Mesenchymal stem cell (in vitro differentiated cells and primary cell): ENCODE data around the gene CAGE1.

Experiments
- DNase-seq: peaks from one replicate; pipeline ENCODE4 v3.0.0-alpha.2; 2013
- H2AFZ ChIP-seq: one replicate; pipeline ENCODE4 v1.6.1; 2013; ENCODE audit warnings: low read depth, mild to moderate bottlenecking, control low read depth, inconsistent platforms, low read length, moderate library complexity
- H2AK5ac ChIP-seq: 2 replicates; pipeline ENCODE4 v1.6.1; 2013; ENCODE audit warnings: low read length, moderate library complexity, mild to moderate bottlenecking, inconsistent platforms; ENCODE audit not compliant: severe bottlenecking
- H2BK120ac ChIP-seq: one replicate; pipeline ENCODE4 v1.6.1; 2013; ENCODE audit warnings: low read depth, mild to moderate bottlenecking, inconsistent platforms, low read length, moderate library complexity
- H2BK12ac ChIP-seq, 2 experiments: one replicate each; pipeline ENCODE4 v1.6.1; 2013; ENCODE audit warnings: inconsistent platforms in 2 of 2, low read length in 2 of 2, mild to moderate bottlenecking in 2 of 2, moderate library complexity in 2 of 2, control low read depth in 1 of 2
- H2BK15ac ChIP-seq: one replicate; pipeline ENCODE4 v1.6.1; 2013; ENCODE audit warnings: mild to moderate bottlenecking, low read depth, inconsistent platforms; ENCODE audit not compliant: poor library complexity, severe bottlenecking
- H2BK5ac ChIP-seq: 2 replicates; pipeline ENCODE4 v1.6.1; 2013; ENCODE audit warnings: low read depth, mild to moderate bottlenecking, low read length, control low read depth, inconsistent platforms; ENCODE audit not compliant: poor library complexity, severe bottlenecking
- H3K14ac ChIP-seq, 2 experiments: one replicate each; pipeline ENCODE4 v1.6.1; 2013; ENCODE audit warnings: inconsistent platforms in 2 of 2, low read length in 2 of 2, control low read depth in 1 of 2, mild to moderate bottlenecking in 1 of 2, moderate library complexity in 1 of 2
- H3K18ac ChIP-seq, 2 experiments: one replicate each; pipeline ENCODE4 v1.6.1; 2013; ENCODE audit warnings: inconsistent platforms in 2 of 2, low read length in 2 of 2, control low read depth in 1 of 2, low read depth in 1 of 2, mild to moderate bottlenecking in 1 of 2
- H3K23ac ChIP-seq, 2 experiments: one replicate each; pipeline ENCODE4 v1.6.1; 2013; ENCODE audit warnings: inconsistent platforms in 2 of 2, low read length in 2 of 2, mild to moderate bottlenecking in 2 of 2, moderate library complexity in 2 of 2, control low read depth in 1 of 2
- H3K27ac ChIP-seq: 2 replicates; pipeline ENCODE4 v1.5.1; 2013; ENCODE audit warnings: mild to moderate bottlenecking, moderate library complexity, low read length, control low read depth, inconsistent platforms; ENCODE audit not compliant: poor library complexity, severe bottlenecking
- H3K27me3 ChIP-seq, 2 experiments: 2 replicates each; pipeline versions ENCODE4 v1.6.1 to v1.7.0; 2013; ENCODE audit warnings: low read length in 2 of 2, mild to moderate bottlenecking in 2 of 2, moderate library complexity in 2 of 2, control low read depth in 1 of 2, inconsistent platforms in 1 of 2; ENCODE audit not compliant: control insufficient read depth in 1 of 2, insufficient read depth in 1 of 2
- H3K36me3 ChIP-seq, 2 experiments: 2 replicates each; pipeline versions ENCODE4 v1.6.1 to v1.7.0; 2013; ENCODE audit warnings: low read length in 2 of 2, control low read depth in 1 of 2, inconsistent platforms in 1 of 2, low read depth in 1 of 2, mild to moderate bottlenecking in 1 of 2; ENCODE audit not compliant: insufficient read depth in 2 of 2, control insufficient read depth in 1 of 2
- H3K4ac ChIP-seq, 2 experiments: one replicate each; pipeline ENCODE4 v1.6.1; 2013; ENCODE audit warnings: inconsistent platforms in 2 of 2, low read length in 2 of 2, mild to moderate bottlenecking in 2 of 2, moderate library complexity in 2 of 2, control low read depth in 1 of 2, low read depth in 1 of 2
- H3K4me1 ChIP-seq: 2 replicates; pipeline ENCODE4 v1.6.1; 2013; ENCODE audit warnings: low read depth, low read length, control low read depth; ENCODE audit not compliant: control insufficient read depth, insufficient read depth
- H3K4me2 ChIP-seq: 2 replicates; pipeline ENCODE4 v1.6.1; 2013; ENCODE audit warnings: low read length, mild to moderate bottlenecking, inconsistent platforms; ENCODE audit not compliant: poor library complexity, severe bottlenecking
- H3K4me3 ChIP-seq, 2 experiments: 2 replicates each; pipeline versions ENCODE4 v1.5.1 to v1.7.0; 2013; ENCODE audit warnings: low read length in 2 of 2, mild to moderate bottlenecking in 2 of 2, control low read depth in 1 of 2, low read depth in 1 of 2; ENCODE audit not compliant: insufficient read depth in 1 of 2
- H3K79me1 ChIP-seq: replicated peaks from 2 replicates; pipeline ENCODE4 v1.6.1; 2013; ENCODE audit warnings: mild to moderate bottlenecking, control low read depth, low read length, inconsistent platforms; ENCODE audit not compliant: poor library complexity, severe bottlenecking
- H3K9ac ChIP-seq: 2 replicates; pipeline ENCODE4 v1.7.0; 2013; ENCODE audit warnings: mild to moderate bottlenecking, low read length, moderate library complexity
- H3K9me3 ChIP-seq: 2 replicates; pipeline ENCODE4 v1.7.0; 2013; ENCODE audit warnings: mild to moderate bottlenecking, low read length; ENCODE audit not compliant: control insufficient read depth
- H4K8ac ChIP-seq: one replicate; pipeline ENCODE4 v1.6.1; 2013; ENCODE audit warnings: inconsistent platforms, mild to moderate bottlenecking, low read length, moderate library complexity
- H4K91ac ChIP-seq: one replicate; pipeline ENCODE4 v1.6.1; 2013; ENCODE audit warnings: mild to moderate bottlenecking, low read length, inconsistent platforms
- WGBS: methylation state at CpG from one replicate; pipeline ENCODE4 v1.1.7; 2013; ENCODE audit warnings: mixed read lengths; 5-methylcytosine and 5-hydroxymethylcytosine counted together

CAGE1 gene

DNA sequence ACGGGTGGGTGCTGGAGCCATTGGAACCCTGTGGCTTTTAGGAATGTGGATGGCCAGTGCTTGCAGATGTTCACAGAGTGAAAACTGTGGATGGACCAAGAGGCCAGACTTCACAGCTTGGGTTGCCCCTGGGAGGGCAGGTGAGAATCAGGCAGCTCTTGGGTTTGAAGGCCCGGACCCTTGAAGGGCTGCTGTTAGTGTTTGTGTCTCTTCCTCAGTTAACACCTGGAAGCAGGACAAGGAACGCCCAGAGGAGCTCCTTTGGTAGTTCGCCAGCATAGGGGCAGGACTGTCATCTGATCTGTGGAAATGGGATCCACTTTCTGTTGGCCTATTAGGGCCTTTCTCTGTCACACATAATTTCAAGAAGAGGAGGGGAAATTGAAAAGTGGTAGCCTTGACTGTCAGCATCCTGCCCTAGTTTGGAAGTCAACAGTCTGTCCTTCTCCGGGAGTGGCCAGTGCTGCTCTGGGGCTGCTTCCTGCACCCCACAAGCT is 43.6 kb upstream of the CAGE1 start:
- no peaks in the 10 kb centered on the region for H3K9me3 ChIP-seq
- no peak overlapping the region for H3K4ac ChIP-seq
- H3K18ac ChIP-seq, result no peak overlapping the region
- H2BK12ac ChIP-seq, result no peak overlapping the region
- H3K4me2 ChIP-seq, result no peak overlapping the region
- no peak overlapping the region for H2AK5ac ChIP-seq
- H2BK15ac ChIP-seq, result no peak overlapping the region
- H3K9ac ChIP-seq, result no peak overlapping the region
- WGBS, result 95% methylated on average over 5 of the region's 5 CpGs
- peak overlapping the region in 1 of 2 experiments; percentile 53 for H3K14ac ChIP-seq
- H4K8ac ChIP-seq, result no peak overlapping the region
- peaks cover 4% of the 10 kb centered on the region for H3K4me1 ChIP-seq
- H2BK120ac ChIP-seq, result no peak overlapping the region
- DNase-seq, result no peak
- H4K91ac ChIP-seq, result no peak overlapping the region
- no peak overlapping the region for H3K4me3 ChIP-seq
- no peaks in the 10 kb centered on the region for H3K79me1 ChIP-seq
- H3K27me3 ChIP-seq, result no peaks in the 10 kb centered on the region
- H3K27ac ChIP-seq, result no peak overlapping the region
- H3K36me3 ChIP-seq, result no peaks in the 10 kb centered on the region
- H3K23ac ChIP-seq, result no peak overlapping the region
- H2BK5ac ChIP-seq, result no peak overlapping the region
- H2AFZ ChIP-seq, result no peak overlapping the region

DNA sequence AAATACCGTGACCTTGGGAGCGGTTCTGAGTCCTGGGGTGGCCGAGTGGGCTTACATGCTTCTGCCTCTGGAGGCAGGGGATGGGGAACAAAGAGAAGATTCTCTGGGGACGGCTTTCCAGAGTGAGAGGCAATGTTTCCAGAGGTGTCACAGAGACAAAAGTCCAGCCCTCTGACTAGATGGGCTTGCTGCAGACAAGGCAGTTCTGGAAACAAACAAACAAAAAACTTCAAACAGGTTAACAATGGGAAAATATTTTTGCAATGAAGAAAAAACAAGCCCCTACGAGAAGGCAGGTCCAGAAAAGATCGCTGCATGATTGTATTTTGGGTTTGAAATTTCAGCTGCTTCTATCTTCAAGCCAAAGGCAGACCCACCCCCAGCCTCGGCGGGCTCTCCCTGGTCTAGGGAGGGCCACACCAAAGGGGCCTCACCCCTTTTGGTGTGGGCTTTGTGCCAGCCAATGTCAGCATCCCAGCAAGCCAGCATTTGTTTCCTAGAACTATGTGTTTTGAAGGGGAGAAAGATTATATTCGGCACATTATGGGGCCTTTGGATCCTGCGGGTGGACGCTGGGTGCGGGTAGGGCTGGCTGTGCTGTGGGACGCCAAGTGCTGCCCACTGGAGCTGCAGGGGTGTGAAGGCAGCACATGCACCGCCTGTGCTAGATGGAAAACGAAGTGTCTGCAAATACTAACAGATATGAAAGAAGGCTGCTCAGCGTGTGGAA is 43.0 kb upstream of the CAGE1 start:
- Histone ChIP-seq H3K4me3 (peak overlapping the region in 1 of 2 experiments; percentile 4), H3K4me2 (no peak overlapping the region), H3K27ac (no peak overlapping the region), H3K9me3 (no peaks in the 10 kb centered on the region), H2BK12ac (no peak overlapping the region), H4K8ac (no peak overlapping the region), H3K36me3 (no peaks in the 10 kb centered on the region), H4K91ac (no peak overlapping the region), H2BK120ac (no peak overlapping the region), H3K27me3 (no peaks in the 10 kb centered on the region), H2BK5ac (no peak overlapping the region), H3K18ac (no peak overlapping the region), H3K9ac (peak overlapping the region; percentile 43), H3K14ac (peak overlapping the region in 1 of 2 experiments; percentile 53), H3K23ac (no peak overlapping the region), H2AK5ac (no peak overlapping the region), H2AFZ (no peak overlapping the region), H2BK15ac (no peak overlapping the region), H3K79me1 (no peaks in the 10 kb centered on the region), H3K4ac (no peak overlapping the region), H3K4me1 (peaks cover 4% of the 10 kb centered on the region)
- 91% methylated on average over 16 of the region's 16 CpGs for WGBS
- DNase-seq, result no peak

DNA sequence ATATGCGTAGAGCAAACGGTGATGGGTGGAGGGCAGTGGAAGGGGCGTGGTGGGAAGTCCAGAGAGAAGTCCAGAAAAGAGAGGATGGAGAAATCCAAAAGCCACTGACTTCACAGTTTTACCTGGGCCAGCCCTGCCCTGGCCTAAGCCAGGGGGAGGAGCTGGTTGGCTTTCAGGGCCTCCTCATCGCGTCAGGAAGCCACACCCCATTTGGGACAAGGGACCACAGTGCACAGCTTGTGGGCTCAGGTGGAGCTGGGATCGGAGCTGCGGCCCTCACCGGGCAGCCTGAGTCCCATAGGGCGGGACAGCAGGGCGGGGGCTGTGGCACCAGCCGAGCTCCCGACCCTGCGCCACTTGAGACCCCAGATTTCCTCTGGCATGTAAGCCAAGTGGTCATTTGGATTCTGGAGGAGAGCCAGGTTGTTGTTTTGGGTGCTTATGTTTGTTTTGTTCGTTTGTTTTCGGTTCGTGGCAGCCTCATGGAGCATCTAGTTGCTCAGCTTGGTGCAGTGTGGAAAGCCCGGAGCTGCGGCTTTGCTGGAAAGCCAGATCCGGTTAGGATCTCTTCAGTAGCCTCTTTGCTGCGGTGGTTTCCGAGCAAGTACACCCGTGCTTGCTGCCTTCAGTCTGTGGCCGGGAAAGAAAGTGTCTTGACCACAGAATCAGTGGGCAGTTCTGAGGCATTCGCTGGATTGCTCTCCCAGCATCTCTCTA is 42.3 kb upstream of the CAGE1 start:
- Histone ChIP-seq H3K36me3 (no peaks in the 10 kb centered on the region), H4K8ac (no peak overlapping the region), H2AK5ac (no peak overlapping the region), H3K23ac (no peak overlapping the region), H3K4me3 (peak overlapping the region in 1 of 2 experiments; percentile 4), H3K9me3 (no peaks in the 10 kb centered on the region), H3K14ac (no peak overlapping the region), H3K18ac (no peak overlapping the region), H3K27ac (no peak overlapping the region), H3K79me1 (no peaks in the 10 kb centered on the region), H3K4me1 (peaks cover 4% of the 10 kb centered on the region), H3K9ac (peak overlapping the region; percentile 43), H2BK5ac (no peak overlapping the region), H2BK15ac (peak overlapping the region; percentile 2), H3K4me2 (no peak overlapping the region), H2BK12ac (no peak overlapping the region), H4K91ac (no peak overlapping the region), H2AFZ (no peak overlapping the region), H3K4ac (no peak overlapping the region), H2BK120ac (no peak overlapping the region), H3K27me3 (no peaks in the 10 kb centered on the region)
- WGBS, result 81% methylated on average over 24 of the region's 24 CpGs
- no peak for DNase-seq

DNA sequence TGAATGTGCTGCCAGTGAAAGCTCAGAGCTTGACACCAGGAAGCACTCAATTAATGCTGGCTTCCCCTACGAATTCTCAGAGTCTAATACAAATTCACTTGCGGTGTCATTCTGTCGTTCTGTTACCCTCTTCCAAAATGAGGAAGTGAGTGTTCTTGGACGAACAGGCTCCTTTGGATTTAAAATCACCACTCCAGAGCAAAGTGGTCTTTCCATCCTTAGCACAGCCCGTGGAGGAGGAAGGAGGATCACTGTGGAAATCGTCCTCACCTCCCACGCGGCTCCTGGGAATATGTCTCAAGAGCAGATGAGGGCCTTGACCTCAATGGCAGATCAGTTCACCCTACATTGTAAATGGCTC is 41.8 kb upstream of the CAGE1 start:
- no peaks in the 10 kb centered on the region for H3K9me3 ChIP-seq
- no peak overlapping the region for H3K23ac ChIP-seq
- peaks cover 4% of the 10 kb centered on the region for H3K4me1 ChIP-seq
- no peaks in the 10 kb centered on the region for H3K27me3 ChIP-seq
- H4K8ac ChIP-seq, result no peak overlapping the region
- H3K4me2 ChIP-seq, result no peak overlapping the region
- no peak overlapping the region for H3K14ac ChIP-seq
- no peak overlapping the region for H3K4ac ChIP-seq
- peak overlapping the region; percentile 2 for H2BK15ac ChIP-seq
- no peaks in the 10 kb centered on the region for H3K79me1 ChIP-seq
- H2BK120ac ChIP-seq, result no peak overlapping the region
- H2BK12ac ChIP-seq, result no peak overlapping the region
- H3K4me3 ChIP-seq, result no peak overlapping the region
- no peak overlapping the region for H2AFZ ChIP-seq
- H2BK5ac ChIP-seq, result no peak overlapping the region
- H3K27ac ChIP-seq, result no peak overlapping the region
- no peak overlapping the region for H3K18ac ChIP-seq
- 91% methylated on average over 8 of the region's 8 CpGs for WGBS
- no peak overlapping the region for H2AK5ac ChIP-seq
- H3K9ac ChIP-seq, result no peak overlapping the region
- H4K91ac ChIP-seq, result no peak overlapping the region
- no peak for DNase-seq
- no peaks in the 10 kb centered on the region for H3K36me3 ChIP-seq
